AG20443 (cell line): ENCODE results near the gene GPR161.

Experiments
- DNase-seq: peaks from one replicate; pipeline ENCODE4 v3.0.0; 2012; ENCODE audit warnings: low spot score, mixed read lengths

Gene GPR161

DNA sequence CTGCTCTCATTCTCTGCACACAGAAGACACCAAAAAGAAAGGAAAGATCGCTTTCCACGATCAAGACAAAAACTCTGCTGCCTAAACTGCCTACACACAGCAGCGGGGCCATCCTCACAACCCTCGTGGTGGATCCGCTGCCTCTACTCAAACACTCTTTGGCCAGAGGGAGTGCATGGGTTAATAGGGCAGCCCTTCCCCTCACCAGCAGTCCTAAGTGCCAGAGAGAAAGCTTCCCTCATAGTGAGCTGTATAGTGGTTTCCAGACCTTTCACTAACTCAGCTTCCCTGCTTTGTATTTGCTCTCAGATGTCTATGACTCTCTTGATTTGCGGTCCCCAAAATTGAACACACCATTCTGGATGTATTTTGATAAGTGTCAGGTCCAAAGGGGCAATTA, 30.9 kb downstream of the GPR161 start:
- no peak for DNase-seq

DNA sequence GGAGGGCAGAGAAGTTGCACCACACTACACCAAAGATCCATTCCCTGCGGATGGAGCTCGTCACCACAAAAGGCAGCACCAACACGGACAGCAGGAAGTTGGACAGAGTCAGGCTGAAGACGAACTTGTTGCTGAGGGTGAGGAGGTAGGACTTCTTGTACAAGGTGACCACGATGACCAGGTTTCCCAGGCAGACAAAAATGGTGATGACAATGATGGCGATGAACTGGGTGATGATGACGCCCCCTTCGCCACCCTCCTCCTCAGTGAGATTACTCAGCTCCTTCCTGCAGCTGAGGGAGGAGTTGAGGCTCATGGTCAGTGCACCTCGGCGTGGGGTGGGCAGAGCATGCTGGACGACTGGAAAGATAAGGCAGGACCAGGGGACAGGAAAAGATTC, 32.2 kb downstream of the GPR161 start:
- DNase-seq = no peak

DNA sequence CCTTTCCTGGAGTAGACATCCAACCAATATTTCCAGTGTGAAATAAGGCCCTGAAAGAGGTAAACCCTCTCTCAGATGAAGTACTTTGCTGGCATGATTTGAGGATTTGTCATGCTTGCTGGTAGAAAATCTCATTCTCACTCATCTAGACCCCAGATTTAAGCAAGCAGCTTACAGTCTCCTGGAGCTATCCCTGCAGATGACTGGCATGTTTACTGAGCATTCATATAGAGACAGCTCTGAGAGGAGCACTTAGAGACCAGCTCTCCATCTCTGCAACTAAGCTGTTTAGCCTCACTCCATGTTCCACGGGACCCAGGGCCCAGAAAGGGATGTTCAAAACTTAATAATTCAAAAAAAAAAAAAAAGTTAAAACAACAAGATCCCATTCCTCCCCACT, 34.2 kb downstream of the GPR161 start:
- no peak for DNase-seq

DNA sequence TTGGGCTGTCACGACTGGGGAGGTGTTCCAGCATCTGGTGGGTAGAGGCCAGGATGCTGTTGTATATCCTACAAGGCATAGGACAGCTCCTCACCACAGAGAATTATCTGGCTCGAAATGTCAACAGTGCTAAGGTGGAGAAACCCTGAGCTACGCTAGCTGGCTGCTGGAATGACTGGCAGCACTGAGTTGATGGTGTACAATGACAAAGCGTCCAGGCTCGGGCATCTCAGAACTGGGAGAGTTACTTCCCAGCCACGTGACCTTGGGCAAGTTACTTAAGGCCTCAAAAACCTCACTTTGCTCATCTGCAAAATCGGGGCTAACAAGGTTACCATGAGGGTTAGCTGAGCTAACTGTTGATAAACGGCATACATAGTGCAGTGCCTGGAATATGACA, 35.4 kb downstream of the GPR161 start:
- no peak for DNase-seq

DNA sequence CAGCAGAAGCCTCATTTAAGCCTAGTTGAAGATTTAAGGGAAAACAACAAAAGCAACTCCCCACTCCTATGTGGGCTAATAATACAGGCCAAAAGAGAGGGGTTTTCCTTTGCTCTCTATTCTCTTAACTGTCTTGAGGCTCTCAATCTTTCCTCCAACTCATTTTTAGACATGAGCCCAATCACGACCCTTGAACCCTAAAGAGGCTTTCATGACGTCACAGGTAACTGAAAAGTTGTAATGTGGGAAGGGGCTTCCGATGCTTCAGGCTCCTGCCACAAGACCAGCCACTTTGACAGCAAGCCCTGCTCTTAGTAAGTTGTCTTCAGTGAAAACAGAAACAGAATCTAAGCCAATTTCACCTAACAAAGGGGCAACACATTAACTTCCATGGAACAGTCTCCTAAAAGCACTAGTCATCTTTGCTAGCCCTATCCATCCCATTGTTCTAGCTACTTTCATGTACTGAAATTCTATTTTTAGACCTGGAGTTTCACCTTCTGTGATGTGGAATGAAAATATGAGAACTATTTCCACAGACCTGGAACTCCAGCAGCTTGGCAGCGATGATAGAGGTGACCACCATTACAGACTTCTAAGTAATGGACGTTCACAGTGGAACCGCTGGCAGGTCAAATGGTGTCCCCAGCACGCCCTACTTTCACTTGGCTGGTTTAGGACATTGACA, 36.3 kb downstream of the GPR161 start:
- no peak for DNase-seq

DNA sequence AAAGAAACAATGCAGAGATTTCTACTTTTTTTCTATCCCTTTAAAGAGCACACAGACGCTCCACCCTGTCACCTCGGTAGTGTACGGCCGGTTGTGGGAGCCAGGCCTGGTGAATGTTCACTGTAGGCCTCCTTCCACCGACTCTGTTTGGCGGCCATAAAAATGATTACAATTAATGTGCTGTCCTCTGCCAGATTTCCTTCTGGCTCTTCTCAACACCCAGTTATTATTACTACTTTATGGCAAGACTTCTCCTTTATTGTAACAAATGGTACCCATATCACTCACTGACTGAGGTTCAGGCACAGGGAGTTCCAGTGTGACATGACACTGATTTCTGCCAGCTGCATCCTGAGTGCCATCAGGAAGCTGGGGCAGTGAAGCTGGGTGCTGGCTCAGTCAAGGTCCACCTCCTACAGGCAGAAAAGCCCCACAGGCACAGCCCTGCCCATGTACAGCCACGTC, 37.4 kb downstream of the GPR161 start:
- no peak for DNase-seq

DNA sequence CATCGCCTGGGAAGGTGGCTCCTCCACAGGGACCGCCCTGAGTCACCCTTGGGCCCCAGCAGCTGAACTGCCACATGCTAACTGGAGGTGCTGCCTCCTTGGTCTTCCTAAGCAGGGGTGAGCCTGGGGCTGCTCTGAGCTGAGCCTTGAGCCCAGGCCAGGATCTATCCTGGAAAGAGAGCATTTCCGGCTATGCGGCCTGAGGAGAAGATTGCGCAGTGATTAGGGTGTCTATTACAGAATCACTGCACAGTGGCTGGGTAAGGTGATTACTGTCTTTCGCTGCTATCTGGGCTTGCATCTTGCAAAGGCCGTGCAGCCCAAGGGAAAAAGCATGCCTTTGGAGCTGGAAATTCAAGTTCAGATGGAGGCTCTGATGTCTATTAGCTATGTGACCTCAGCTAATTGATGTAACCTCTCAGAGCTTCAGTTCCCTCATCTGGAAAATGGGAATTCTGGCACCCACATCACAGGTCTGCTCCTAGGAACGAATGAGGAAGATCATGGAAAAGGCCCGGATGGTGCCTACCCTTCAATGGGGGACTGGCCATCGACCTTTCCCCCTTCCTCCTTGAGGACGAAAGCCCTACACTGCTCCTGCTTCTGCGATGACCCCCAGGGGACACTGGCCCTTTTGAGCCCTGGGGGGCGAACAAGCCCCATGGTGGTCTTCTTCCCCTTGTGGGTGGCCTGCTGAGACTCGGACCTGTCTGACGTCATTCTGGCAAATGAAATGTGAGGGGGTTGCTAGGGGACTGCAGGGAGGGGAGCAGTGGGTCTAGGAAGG, 38.0 kb downstream of the GPR161 start:
- DNase-seq = no peak

DNA sequence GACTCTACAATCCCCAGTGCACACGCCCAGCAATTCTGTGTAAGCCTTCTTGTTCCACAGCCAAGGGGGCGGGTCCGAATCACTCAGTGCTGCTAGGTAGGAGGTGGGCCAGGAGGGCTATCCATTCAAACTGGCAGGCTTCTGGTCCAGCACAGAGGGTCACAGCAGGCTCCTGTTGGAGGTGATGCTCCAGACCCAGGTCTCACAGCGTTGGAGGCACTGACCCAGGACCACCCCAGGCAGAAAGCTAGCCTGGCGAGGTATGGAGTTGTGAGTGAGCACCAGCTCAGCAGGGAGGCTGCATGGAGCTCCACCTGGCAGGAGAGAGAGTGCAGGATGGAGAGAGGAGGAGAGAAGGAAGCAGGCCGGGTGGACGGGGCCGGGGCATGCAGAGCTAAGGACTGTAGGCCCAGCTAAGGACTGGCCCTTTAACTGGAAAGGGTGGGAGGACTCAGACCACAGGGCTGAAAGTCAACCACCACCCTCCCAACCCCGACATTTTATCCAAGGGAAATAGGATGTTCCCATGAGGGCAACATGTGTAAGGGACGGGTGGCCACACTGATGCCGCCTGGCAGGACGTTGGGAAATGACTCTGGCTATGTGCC, 38.7 kb downstream of the GPR161 start:
- no peak for DNase-seq

DNA sequence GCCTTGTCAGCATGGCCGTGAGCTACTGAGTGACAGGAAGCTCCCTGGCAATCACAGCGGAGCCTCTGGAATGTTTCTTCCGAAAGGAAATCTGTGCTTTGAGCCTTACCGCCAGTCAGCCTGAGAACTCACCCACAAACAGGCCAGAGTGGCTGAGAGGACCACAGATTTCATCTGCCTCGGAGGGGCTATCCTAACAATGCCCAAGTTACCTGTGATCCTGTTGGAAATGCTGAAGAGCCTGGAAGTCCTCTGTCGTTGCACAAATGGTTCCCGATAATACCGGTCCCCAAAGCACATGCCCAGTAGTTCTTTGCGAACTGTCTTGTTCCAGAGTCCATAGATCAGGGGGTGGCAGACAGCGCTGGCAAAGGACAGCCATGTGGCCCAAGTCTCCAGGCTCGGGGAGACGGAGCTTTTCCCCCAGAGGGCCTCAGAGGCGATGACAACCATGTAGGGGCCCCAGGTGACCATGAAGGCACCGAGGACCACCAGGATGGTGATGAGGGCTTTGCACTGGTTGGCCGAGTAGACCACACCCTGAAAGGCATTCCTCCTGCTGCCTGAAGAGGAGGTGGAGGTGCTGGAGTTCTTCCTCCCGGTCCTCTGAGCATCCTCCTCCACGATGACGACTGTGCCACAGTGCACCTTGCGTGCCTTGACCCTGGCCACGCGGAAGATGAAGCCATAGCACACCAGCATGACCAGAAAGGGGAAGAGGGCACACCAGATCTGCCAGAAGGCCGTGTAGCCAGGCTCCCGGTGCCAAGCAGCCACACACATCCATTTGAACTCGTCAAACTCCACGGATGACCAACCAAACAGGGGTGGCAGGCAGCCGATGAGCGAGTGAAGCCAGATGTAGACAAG, 40.2 kb downstream of the GPR161 start:
- DNase-seq = no peak

DNA sequence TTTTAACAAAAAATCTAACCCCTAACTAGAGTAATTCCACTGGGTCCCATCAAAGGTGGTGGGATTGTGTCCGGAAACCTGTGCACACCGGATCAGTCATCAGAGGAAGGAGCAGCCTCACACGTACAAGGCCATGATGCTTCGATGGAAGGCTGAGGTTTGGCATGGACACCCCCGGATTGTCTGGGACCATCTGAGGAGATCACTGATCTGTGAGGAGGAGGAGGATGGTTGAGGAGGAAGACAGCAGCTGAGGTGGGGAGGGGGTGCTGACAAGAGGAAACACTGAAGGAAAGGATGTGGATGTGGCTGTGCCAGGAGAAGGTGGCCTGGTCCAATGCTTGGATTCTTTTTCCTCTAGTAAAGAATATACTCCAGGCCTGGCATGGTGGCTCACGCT, 41.3 kb downstream of the GPR161 start:
- no peak for DNase-seq

DNA sequence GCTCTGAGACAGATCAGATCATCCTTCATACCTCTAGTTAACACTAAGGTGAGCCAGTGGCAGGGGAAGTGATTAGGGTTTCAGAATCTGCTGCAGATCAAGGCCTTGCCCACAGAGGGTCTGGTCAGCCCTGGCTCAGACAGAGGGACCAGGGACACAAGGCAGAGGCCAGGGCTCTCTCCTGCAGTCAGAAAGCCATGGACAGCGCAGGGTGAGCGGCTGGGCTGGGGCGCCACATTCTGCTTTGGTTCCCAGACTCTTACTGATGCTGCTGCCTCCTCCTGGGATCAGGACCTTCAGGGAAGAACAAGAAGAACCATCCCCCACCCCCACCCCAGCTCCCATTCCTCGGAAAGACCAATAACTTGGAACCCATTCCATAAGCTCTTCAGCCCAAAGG, 43.1 kb downstream of the GPR161 start:
- no peak for DNase-seq

DNA sequence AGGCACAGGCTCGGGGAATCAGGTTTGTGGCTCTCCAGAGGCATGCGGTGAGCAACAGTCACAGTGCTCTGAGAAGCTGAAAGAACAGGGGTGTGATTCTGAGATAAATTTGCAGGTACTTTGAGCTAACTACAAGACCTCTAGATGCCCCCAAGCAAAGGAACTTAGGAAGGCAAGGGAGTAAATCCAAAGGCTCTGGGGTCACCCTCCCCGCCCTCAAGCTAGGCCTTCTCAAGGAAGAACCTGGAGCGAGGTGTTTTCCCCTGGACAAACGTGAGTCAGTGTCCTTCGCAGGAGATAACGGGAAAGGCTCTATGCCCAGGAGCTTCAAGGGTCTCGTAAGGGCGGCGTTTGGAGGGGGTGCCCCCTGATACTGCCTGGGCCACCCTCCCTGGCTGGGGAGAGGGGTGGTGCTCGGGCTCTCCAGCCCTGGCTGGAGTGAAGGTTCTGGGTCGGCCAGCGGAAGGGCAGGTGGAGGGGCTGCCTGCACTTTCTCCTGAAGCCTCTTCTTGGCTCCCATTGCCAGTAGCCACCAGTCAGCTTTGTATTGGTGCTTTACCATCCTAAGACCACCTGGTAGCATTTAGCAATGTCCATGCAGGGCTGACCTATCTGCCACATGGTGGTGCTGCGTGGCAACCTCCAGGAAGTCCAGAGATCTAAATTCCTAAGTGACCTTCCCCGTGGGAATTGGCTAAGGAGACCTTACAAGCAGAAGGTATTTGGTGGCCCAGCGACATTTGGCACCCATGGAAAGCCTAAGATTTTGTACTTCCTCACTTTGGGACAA, 44.0 kb downstream of the GPR161 start:
- no peak for DNase-seq

DNA sequence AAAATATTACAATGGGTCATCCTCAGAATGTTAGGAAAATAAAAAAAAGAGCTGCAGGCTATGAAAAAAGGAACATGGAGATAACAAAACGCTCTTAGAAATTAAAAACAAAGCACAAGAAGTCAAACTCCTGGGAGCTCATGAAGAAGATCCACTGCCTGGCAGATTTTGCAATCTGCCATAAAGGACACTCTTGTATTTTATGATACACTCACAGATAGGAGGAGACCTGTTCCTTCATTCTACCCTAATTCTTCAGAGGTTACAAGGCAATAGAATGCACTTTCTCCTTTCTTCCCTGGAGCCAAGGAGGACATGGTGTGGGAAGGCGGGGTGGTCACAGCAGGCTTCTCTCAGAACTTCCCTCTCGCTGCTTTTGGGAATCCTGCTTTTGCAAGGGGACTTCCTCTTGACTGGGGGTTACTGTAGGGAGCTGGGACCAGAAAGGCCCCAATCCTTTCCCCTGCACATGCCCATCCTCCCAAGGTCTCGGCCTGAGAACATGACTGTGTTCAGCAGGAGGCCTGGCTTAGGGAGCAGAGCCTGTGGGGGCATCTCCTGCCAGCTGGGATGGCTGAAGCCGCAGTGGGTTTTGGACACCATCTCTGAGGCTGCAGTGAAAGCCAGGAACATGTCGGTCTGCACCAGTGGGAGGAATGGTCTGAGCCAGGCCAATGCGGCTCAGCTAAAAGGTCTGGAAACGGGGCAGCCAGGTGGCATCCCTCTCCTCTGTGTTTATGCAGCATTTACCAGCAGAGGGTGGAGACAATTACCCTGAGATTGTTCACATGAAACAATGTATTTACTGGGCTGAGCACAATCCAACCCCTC, 44.8 kb downstream of the GPR161 start:
- no peak for DNase-seq

DNA sequence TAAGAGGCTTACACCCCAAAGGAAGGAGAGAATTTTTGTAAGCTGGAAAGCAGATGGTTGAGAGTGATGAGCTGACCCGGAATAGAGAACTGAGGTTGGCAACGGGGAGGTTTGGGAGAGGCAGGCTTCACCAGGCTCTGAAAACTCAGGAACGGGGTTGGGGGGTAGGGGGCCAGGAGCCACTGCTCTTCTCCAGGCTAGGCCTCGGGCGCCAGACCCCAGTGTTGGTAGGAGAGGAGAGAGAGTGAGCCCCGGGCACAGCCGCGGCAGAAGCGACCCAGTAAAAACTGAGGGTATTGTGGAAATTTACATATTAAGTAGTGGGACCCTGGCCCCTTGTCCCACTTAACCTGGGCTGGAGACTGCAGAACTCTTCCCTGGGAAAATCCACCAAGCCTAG, 45.7 kb downstream of the GPR161 start:
- no peak for DNase-seq

DNA sequence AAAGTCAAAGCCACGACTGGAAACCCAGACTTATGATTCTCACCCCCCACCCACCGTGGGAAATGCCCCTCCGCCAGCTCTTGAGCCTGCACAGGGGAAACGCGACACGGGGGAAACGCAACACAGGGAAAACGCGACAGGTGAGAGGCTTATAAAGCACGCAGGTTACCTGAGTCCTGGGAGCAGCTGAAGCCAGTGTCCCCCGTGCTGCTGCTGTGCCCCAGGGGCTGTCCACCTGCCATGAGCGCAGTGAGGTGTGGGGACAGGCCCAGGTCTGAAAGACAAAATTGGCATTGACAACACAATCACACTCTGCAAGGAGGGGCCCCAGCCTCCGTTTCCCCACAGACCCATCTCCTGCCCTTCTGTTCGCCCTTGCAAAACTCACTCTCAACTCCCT, 46.3 kb downstream of the GPR161 start:
- no peak for DNase-seq

DNA sequence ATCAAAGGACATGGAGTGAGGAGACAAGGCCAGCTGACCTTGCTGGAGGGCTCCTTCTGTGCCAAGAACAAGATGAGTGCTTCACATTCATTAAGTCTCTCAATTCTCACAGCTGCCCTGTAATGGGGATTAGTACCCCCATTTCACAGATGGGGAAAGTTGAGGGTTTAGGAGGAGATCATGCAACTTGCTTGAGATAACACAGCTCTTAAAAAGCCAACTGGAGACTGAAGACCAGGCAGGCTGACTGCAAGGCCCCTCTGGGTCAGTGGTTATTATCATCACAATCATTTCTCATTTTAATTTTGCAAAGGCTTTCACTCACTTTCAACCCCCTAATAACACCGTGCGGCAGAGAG, 46.8 kb downstream of the GPR161 start:
- DNase-seq = no peak

DNA sequence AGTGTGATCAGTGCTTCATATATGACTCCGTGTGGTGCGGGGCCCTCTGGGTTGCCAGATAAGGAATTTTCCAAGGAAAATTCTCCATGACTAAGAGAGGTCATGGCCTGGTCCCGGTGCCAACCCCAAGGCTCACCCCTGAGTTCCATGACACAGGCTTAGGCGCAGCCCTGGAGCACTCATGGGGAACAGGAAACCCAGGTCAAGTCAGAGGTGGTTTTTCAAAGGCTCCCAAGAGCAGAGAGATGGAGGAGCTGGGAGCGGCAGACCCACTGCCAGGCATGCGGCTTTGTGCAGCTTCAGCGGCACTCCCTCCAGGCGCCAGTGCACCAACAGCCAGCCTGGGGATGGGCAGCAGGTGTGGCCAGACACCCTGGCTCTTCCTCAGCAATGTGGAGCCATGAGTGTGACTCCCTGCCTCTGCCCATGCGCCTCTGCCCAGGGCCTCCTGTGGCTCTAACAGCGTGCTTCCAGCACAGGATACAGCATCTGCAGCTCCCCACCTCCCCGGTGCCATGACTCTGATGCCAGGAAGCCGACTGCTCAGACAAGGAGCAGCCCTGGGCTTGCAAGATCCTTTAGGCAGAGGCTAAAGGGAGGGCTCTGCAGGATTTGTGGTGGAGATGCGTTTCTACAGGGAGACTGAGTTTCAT, 47.3 kb downstream of the GPR161 start:
- DNase-seq = no peak

DNA sequence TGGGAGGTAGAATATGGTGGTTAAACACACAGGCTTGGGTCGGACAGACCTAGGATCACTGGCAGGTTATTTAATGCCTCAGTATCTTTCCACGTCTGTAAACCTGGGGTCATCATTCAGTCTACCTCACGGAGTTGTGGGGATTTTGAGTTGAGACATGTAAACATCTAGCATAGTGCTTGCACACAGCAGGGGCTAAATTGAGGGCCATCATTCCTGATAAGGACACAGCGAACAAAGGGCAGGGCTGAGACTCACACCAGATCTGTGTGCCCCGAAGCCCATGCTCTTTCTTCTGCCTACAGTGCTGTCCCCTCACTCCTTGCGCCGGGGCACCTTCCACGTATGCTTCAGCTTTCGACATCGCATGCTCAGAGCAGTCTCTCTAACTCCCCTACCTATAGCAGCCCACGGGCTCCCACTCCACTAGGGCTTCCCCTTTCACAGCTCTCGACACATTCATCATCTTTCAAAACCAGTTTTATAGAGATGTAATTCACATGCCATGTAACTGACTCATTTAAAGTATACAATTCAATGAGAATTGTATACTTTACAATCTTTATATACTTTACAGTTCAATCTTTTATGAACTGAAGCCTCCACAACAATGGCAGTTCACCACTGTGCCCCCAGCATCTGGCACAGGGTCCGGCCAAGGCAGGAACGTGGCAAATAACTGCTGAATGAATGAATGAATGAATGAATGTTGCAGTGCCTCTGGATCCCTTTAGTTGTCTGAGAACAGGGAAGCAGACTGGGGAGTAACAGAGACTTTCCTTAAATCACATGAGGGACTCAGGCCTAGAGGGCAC, 48.0 kb downstream of the GPR161 start:
- no peak for DNase-seq

DNA sequence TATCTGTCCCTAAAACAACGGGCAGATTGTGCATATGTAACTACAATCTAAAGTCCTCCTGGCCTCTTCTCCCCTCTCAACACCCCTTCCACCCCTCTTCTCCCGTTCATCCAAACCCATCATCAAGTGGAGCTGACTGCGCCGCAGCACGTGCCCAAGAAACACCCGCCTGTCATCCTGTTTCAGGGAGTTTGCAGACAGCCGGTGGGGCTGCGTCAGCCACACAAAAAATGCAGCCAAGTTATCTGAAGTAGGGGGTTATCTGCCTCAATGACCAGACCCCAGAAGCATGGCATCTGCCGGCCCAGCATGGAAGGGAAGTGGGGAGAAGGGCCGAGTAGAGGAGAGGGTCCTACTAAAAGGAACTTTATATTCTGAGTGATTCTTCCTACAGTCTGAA, 49.0 kb downstream of the GPR161 start:
- DNase-seq = no peak
